Chondrocyte (in vitro differentiated cells): Measurements from ENCODE around the gene KCNJ12. TPM values are rescaled to one million over a fixed set of nuclear protein-coding genes. Genes with fewer than 3 reads are reported as not detected.
A peak's percentile ranks its signal among the peaks of the same experiment; 100 is the strongest.

ENCODE experiments used
- DNase-seq: peaks from one replicate; pipeline ENCODE4 v3.0.0; 2021; ENCODE audit warnings: mixed read lengths, low spot score
- H3K27ac Mint-ChIP-seq: one replicate; pipeline ENCODE4 v1.8.0; 2021; ENCODE audit warnings: mild to moderate bottlenecking, moderate library complexity, mixed read lengths; ENCODE audit not compliant: unreplicated experiment
- H3K27me3 Mint-ChIP-seq: 2 replicates; pipeline ENCODE4 v1.8.0; 2021; ENCODE audit warnings: low read depth, mixed read lengths
- H3K36me3 Mint-ChIP-seq: 2 replicates; pipeline ENCODE4 v1.8.0; 2021; ENCODE audit warnings: low read depth, mixed read lengths
- H3K4me1 Mint-ChIP-seq: 2 replicates; pipeline ENCODE4 v1.8.0; 2021; ENCODE audit warnings: low read depth, mild to moderate bottlenecking, mixed read lengths
- H3K4me3 Mint-ChIP-seq: one replicate; pipeline ENCODE4 v1.8.0; 2021; ENCODE audit warnings: mild to moderate bottlenecking, moderate library complexity, mixed read lengths; ENCODE audit not compliant: unreplicated experiment
- H3K9me3 Mint-ChIP-seq: 2 replicates; pipeline ENCODE4 v1.8.0; 2021; ENCODE audit warnings: low read depth, mixed read lengths
- total RNA-seq: library from RNA; stranded (reverse); gene quantifications from 3 replicates; pipeline ENCODE4 v1.2.1, GENCODE V29; 2021
- TF ChIP-seq, protein P1 (sequence below): fragments of 200-600 bp; sonication (generic); IDR thresholded peaks from 2 replicates; pipeline ENCODE4 v1.5.0; 2021; ENCODE audit warnings: antibody characterized with exemption, mild to moderate bottlenecking, moderate library complexity

The KCNJ12 gene
- total RNA-seq, 1 donor from 2014 or later = 2.5 TPM

DNA sequence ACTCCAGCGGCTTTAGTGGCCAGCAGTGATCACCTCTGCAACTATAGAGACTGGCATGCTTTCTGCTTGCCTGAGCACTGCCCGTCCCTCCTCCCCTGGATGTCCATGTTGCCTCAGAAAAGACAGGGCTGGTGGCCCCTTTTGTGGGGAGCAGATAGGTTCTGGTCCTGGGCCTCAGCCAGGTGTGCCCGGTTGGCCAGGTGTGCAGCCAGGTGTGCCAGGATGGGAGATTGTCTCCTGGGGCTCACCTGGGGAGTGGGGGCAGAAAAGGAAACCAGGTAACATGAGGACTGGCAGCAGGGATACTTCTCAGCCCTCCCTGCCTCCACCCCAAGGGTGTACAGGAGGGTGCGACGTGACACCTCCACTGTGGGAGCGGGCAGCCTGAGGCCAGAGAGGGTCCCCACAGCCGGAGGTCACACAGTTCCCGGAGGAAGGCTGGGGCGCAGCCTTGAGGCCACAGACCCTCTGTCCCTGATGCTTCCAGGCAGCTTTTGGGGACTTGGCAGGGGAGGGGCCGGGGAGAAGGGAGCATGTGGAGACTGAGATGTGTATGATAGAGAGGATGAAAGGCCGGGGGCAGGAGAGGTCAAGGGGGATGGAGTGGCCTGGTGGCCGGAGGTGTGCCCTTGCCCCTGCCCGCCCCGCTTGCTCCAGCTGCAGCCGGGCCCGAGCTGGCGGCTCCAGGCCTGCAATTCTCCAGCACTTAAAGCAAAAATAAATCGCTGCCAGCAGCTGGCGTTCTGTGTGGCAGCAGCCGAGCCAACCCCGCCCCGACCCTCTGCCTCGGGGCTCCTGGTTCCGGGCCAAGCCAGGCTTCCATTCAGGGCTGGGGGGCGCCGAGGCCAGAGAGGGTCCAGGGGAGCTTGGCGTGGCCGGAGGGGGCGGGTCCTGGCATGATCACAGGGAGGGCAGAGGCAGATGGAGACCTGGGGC lies 6.7 kb downstream of the KCNJ12 start:
- Mint-ChIP-seq H3K4me1 (peaks cover 8% of the 10 kb centered on the region), H3K27me3 (peaks cover 1% of the 10 kb centered on the region), H3K36me3 (peaks cover 1% of the 10 kb centered on the region), H3K27ac (no peak overlapping the region), H3K4me3 (no peak overlapping the region), H3K9me3 (no peaks in the 10 kb centered on the region)
- TF ChIP-seq, protein P1, sequence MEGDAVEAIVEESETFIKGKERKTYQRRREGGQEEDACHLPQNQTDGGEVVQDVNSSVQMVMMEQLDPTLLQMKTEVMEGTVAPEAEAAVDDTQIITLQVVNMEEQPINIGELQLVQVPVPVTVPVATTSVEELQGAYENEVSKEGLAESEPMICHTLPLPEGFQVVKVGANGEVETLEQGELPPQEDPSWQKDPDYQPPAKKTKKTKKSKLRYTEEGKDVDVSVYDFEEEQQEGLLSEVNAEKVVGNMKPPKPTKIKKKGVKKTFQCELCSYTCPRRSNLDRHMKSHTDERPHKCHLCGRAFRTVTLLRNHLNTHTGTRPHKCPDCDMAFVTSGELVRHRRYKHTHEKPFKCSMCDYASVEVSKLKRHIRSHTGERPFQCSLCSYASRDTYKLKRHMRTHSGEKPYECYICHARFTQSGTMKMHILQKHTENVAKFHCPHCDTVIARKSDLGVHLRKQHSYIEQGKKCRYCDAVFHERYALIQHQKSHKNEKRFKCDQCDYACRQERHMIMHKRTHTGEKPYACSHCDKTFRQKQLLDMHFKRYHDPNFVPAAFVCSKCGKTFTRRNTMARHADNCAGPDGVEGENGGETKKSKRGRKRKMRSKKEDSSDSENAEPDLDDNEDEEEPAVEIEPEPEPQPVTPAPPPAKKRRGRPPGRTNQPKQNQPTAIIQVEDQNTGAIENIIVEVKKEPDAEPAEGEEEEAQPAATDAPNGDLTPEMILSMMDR = no peak
- no peak for DNase-seq

DNA sequence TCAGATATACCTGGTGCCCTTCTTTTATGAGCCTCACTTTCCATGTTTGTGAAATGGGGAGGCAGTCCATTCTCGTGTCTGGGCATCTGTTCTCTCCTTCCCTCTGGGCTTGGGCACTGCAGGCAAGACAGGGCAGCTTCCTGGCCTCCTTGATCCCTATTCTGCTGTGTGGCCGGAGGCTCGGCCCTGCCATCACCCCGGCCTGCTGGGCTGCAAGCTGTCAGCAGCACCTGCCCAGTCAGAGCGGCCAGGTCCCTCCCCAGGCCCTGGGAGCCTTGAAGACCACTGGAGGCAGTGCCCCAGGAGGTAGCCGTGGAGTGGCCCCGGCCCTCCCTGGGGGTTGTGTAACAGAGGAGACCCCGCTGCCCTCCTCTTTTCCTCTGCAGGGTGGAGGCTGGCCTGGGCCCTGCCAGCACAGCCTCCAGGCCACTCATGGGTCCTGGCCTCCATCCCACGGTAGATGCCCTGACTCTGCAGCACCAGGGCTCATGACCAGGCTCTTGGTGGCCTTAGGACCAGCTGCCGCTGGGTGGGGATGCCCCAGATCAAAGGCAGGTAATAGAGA lies 9.2 kb downstream of the KCNJ12 start:
- peaks cover 1% of the 10 kb centered on the region for H3K36me3 Mint-ChIP-seq
- H3K4me1 Mint-ChIP-seq = peaks cover 13% of the 10 kb centered on the region
- TF ChIP-seq, protein P1 = no peak
- H3K9me3 Mint-ChIP-seq = no peaks in the 10 kb centered on the region
- H3K27me3 Mint-ChIP-seq = peaks cover 1% of the 10 kb centered on the region
- no peak overlapping the region for H3K27ac Mint-ChIP-seq
- no peak for DNase-seq
- H3K4me3 Mint-ChIP-seq = no peak overlapping the region

DNA sequence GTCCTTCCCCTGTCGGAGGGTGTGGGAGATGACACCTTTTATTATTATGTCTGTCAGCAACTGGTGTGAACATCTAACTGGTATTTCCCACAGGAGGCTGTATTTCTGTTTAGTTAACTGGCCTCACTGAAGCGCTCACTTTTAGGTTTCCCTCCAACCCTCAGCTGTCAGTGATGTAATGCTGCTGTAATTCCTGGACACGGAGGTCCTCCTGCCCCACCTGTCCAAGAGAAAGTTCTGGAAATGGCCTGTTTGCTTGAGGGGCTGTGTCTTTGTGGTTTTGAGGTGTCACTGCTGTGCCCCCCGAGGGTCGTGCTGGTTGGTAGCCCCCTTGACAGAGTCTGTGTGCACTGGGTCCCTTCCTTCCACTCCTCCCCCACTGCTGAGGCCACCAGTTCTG lies 11.5 kb downstream of the KCNJ12 start:
- H3K36me3 Mint-ChIP-seq = peaks cover 3% of the 10 kb centered on the region

DNA sequence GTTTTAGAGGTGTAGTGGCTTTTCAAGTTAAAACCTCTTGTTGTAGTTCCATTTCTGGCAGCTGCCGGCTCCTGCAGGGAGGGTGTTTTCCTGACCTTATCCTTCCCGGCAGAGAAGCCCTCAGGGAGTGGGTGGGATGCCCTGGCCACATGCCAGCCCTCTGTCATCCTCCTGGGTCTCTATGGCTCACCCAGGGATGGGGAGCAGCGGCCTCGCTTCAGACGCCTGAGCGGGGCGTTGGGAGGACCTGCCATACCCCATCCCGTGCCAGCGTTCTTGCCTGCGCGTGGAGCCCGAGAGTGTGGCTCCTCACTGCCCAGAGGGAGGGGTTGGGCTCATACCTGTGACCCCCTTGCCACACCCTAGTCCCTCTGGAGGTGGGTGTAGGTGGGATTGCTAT lies 11.9 kb downstream of the KCNJ12 start:
- peaks cover 9% of the 10 kb centered on the region for H3K4me1 Mint-ChIP-seq
- peaks cover 3% of the 10 kb centered on the region for H3K36me3 Mint-ChIP-seq
- no peak overlapping the region for H3K4me3 Mint-ChIP-seq
- no peaks in the 10 kb centered on the region for H3K9me3 Mint-ChIP-seq
- peak overlapping the region; percentile 17 for H3K27ac Mint-ChIP-seq
- H3K27me3 Mint-ChIP-seq = peaks cover 1% of the 10 kb centered on the region
- TF ChIP-seq, protein P1 = no peak
- DNase-seq = no peak

More for the DNA sequence above, 11.5 kb downstream of the KCNJ12 start:
- H3K4me1 Mint-ChIP-seq = peaks cover 10% of the 10 kb centered on the region
- no peak overlapping the region for H3K27ac Mint-ChIP-seq
- H3K4me3 Mint-ChIP-seq = no peak overlapping the region
- no peaks in the 10 kb centered on the region for H3K9me3 Mint-ChIP-seq
- TF ChIP-seq, protein P1 = no peak
- peaks cover 1% of the 10 kb centered on the region for H3K27me3 Mint-ChIP-seq
- DNase-seq = no peak

DNA sequence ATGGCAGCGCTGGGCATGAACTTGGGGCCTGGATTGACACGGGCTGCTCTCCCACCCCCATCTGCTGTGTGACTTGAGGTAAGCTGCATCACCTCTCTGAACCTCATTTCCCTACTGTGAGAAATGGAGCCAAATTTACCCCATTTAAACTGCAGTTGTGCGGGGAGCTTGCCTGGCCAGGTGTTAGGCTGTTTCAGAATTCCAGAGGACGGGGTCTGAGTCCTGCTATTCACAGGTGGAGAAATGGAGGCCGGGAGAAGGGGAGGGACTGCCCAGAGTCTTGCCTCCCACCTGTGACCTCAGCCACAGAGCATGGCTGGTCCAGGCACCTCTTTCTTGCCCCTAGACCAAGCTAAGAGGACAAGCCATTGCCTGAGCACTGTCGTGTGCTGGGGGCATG lies 12.8 kb downstream of the KCNJ12 start:
- H3K27ac Mint-ChIP-seq = no peak overlapping the region
- H3K9me3 Mint-ChIP-seq = no peaks in the 10 kb centered on the region
- TF ChIP-seq, protein P1 = no peak
- H3K36me3 Mint-ChIP-seq = peaks cover 3% of the 10 kb centered on the region
- H3K4me3 Mint-ChIP-seq = no peak overlapping the region
- peaks cover 1% of the 10 kb centered on the region for H3K27me3 Mint-ChIP-seq
- no peak for DNase-seq
- peaks cover 9% of the 10 kb centered on the region for H3K4me1 Mint-ChIP-seq
